ENCODE results near the gene CD36.

GRCh38 chr7:80637454-80637853 is 988 bp upstream of the CD36 start:
- no peak for TF ChIP-seq ZNF70 (CRISPR knock-in tag; IDR thresholded peaks at IDR 0.05)
- TF ChIP-seq BACH2 (CRISPR knock-in tag; IDR thresholded peaks at IDR 0.05; ENCODE audit: borderline replicate concordance): no peak
- TF ChIP-seq RARB (CRISPR knock-in tag; IDR thresholded peaks at IDR 0.05): no peak
- TF ChIP-seq PPARA (CRISPR knock-in tag; IDR thresholded peaks at IDR 0.05; ENCODE audit: borderline replicate concordance): no peak
- TF ChIP-seq ZFP30 (CRISPR knock-in tag; IDR thresholded peaks at IDR 0.05): no peak
- TF ChIP-seq CREB5 (CRISPR knock-in tag; IDR thresholded peaks at IDR 0.05; ENCODE audit: low read depth): no peak

Measured in SK-N-SH treated with all-trans-retinoic acid at 6 μM for 48 hours (cell line).